GDM1 (cell line): Measurements from ENCODE around the gene LENG1.

Experiments
- DNase-seq: peaks from one replicate; lab custom pipeline; 2025; lab: John Stamatoyannopoulos, UW

Gene LENG1

DNA sequence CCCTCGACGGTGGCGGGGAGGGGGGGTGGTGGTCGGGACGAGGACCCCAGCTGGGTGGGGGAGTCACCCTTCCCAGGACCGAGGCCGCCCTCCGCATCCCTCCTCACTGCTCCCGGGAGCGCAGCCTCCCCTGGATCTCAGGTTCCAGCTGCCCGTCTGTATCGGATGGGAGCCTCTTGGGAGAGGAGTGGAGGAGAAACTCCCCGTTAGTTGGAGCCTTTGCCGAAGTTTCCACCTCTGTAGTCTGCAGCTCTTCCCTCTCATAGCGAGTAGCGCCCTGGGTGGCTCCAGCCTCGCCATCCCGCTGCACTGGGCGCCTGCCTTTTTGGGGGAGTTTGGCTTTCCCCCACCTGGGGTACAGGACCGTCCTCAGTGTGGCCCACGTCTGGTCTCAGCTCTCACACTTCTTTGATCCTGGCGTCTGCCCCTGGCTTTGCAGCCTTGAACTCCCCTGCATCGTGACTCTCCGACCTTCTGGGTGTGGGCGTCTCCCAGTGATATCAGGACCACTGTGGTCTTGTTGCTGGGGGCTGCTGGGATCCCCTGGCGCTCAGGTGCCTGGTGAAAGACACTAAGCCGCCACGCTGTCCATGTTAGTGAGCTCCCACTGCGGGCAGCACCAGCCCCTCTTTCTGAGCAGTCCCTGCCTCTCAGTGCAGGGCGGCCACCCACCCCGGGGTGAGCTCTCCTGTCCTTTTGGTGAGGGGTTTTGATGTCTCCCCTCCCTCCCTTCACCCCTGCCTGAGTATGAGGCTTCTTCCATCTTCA lies 20.8 kb downstream of the LENG1 start:
- DNase-seq = no peak

DNA sequence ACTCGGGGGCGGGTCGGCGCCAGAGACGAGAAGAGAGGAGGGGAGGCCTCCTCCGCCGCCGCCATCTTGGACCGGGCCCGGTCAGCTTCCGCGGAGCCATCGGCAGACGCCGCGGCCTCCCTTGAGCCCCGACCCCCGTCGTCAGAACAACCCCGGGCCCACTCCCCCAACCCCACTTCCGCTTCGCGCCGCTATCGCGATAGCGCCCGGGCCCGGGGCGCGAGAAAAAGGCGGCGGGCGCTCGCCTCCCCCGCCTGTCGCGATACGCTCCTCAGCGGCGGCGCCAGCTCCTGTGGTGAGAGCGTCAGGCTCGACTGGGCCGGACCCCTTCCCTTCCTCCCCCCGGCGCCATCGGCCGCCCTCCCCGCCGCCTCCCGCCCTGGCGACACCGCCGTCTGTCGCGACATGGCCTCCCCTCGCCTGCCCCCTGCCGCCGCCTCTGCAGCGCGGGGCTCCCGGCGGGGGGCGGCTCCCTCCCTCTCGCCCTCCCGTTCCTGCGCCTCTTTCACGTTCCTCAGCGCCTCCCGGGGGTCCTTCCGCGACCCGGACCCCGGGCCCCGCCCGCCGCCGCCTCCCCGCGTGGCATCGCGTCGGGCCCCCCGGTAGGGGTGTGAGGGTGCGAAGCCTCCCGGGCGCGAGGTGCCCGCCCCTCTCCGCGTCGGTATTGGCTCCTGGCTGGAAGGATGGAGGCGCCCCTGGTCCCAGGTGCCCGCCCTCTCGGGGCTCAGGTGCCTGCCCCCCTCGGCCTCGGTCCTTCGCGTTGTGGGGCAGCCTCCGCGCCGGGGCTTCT lies 21.6 kb downstream of the LENG1 start, which contains the start of gene CNOT3:
Gene CNOT3, plus strand, starts transcription at position 64 of the 790 bp plus-strand sequence. CDS start 5,217 bp downstream, outside the sequence.
- DNase-seq = no peak

DNA sequence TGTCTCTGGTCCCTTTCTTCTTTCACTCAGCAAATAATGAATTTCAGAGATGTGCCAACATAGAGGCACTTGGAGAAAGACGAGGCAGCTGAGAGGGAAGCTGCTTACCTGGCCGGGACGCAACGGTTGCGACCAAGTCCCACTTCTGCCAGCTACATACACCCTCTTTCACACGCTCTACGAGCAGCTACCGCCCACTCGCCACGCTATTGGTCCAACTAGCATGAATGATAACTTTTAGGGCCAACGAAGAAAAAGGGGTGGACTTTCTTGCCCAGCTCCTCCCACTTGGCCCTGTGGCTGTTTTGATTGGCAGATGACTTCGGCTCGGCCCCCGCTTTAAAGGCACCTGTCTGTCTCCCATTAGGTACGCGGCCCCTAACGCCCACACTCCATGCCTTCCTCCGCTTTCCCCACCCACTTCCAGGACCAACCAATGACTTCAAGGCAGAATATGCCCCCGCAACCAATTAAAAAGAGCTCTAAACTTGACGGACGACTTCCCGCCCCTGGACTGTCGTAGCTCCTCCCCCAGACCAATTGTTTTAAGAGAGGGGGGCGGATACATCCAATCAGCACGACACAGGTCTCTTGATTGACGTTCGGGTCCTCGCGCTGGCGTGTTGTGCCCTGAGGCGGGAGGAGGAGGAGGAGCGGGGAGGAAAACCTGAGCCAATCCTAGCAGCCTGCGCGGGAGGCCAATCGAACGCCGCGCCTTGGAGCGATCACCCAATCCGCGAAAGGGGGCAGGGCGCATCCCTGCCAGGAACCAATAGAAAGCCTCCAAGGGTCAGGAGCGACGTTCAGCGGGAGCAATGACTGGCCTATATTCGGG lies 22.4 kb downstream of the LENG1 start:
- DNase-seq = peak; percentile 100

DNA sequence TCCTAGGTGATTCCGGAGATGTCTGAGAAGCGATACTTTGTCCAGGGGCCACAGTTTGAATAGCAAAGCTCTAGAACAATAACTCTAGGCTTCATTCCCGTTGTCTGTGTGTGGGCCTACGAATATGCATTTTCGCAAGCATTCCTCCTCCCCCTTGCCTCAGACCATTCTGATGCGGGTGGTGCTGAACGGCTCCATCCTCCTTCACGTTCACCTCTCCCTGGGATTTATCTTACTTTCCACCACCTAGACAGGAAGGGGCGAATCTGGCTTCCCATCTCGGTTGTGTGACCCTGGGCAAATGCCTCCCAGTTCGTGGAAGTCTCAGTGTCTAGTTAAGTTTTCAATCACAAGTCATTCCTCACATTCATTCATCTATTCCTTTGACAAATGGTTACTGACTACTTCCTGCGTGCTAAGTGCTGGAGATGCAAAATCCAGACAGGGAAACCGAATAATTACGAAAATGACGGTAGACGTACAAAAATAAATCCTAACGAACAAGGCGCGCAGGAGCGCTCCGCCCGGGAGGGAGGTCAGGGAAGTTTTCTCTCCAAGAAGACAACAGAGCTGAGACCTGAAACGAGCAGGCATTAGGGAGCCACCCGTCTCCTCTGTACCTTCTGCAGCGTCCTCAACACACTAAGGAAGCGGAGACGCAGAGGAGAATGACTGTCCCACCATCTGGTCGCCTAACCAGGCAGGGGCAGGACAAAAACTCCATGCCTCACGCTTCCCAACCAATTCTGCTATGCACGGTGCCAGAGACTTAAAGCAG lies 23.2 kb downstream of the LENG1 start:
- peak; percentile 31 for DNase-seq

DNA sequence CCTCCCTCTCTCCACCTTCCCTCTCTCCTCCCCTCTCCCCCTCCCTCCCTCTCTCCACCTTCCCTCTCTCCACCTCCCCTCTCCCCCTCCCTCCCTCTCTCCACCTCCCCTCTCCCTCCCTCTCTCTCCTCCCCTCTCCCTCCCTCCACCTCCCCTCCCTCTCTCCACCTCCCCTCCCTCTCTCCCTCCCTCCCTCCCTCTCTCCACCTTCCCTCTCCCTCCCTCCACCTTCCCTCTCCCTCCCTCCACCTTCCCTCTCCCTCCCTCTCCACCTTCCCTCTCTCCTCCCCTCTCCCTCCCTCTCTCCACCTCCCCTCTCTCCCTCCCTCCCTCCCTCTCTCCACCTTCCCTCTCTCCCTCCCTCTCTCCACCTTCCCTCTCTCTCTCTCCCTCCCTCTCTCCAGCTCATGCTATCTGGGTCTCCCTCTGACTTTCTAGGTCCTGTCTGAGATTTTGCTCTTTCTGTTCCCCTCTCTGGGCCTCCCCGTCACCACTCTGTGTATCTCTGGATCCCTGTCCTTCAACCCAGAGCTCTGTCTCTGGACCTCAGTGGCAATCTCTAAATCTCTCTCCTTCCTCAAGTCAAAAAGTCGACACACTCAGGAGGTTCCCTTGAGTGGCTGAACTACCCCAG lies 25.4 kb downstream of the LENG1 start:
- DNase-seq = no peak

DNA sequence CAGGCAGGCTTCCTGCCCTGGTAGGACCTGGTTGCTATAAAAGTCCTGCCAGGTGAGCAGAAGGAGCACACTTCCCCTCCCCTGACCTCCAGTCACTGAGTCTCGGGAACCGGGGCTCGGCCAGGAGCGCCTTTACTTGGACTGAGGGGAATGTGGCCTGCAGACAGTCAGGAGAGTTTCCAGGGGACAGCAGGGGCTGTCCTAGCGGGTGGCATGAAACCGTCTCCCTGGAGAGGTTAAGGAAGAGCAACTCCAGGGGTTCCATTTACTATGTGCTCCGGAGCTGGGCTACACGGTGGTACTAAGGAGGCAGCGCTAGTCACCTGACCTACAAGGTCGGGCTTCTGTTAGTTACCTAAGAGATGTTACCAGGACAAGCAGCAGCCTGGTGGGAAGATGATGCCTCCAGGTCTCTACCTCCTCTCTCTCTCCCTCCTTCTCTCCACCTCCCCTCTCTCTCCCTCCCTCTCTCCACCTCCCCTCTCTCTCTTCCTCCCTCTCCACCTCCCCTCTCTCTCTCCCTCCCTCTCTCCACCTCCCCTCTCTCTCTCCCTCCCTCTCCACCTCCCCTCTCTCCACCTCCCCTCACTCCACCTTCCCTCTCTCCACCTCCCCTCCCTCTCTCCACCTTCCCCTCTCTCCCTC lies 26.1 kb downstream of the LENG1 start:
- peak; percentile 25 for DNase-seq

DNA sequence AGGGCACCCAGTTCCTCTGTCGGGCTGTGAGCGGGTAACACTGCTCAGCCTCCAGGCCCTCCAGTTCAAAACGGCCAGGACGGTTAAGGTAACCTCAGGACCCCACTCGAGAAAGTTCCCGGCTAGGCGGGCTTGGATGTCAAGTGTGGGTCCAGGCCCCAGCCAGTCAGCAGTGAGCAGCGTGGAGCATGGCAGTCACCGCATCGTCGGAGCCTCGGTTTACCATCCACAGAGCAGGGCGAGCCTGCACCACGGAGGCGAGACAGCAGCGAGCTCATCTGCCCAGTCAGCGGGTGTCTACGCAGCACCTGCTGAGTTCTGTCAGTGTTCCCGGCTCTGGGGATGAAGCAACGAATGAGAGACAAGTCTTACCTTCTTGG lies 29.9 kb downstream of the LENG1 start:
- DNase-seq = no peak

DNA sequence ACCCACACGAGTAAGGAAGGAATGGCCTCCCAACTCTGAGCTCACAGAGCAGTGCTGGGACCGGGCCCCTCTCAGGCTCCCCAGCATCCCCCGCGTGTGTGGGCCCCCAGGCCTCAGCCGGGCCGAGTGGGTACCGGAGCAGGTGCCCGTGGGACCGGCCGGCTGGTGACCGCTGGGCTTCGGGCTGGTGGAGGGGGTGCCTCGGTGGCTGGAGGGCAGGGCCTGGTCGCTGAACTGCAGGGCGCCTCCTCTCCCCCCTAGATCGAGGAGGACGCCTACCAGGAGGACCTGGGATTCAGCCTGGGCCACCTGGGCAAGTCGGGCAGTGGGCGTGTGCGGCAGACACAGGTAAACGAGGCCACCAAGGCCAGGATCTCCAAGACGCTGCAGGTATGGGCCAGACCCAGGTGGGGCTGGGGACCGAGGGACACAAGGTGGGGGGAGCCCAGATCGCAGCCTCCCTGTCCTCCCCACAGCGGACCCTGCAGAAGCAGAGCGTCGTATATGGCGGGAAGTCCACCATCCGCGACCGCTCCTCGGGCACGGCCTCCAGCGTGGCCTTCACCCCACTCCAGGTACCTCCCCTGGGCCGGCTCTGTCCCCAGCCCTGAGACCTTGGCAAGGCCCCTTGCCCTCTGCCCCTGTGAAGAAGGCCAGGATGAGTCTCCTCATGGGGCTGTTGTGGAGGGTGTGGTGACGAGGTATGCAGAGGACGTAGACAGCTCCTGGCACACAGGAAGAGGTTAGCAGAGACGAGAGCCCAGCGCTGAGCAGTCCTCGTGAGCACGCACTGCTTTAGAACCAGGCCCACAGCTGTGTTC lies 30.5 kb downstream of the LENG1 start:
- no peak for DNase-seq

DNA sequence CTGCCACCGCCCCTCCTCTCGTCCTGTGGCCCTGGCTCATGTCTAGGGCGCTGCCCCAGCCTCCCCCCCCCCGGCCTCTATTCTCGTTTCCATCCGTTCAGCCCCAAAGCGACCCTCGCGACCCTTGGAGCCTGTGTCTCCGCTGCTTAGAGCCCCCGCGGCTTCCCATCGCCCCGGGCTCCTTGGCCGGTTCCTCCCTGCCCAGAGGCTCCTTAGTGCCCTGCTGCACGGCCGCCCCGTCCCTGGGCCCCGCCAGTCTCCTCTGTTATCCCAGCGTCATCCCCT lies 31.1 kb downstream of the LENG1 start:
- no peak for DNase-seq

DNA sequence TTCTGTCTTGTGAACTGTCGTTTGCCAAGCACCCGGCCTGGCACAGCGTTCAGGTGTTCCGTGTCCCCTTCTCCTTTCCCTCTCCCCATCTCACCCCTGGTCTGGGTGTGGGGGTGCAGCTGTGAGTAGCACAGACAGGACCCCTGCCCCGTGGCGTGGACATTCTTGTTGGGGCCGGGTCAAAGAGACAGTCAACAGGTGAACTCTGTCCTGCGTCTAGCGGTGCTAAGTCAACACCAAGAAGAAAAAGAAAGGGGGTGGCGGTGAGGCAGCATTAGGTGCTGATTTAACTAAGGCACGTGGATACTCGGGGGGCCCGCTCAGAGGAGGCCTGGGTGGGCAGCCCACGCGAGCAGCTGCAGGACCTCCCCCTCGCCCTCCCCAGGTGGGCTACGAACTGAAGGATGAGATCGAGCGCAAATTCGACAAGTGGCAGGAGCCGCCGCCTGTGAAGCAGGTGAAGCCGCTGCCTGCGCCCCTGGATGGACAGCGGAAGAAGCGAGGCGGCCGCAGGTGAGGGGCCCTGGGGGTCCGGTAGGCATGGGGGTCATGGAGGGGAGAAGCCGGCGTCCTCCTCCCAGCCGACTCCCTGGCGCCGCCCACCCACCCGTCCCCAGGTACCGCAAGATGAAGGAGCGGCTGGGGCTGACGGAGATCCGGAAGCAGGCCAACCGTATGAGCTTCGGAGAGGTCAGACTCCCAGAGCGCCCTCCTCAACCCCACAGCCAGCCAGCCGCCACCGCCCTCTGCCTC lies 31.7 kb downstream of the LENG1 start:
- no peak for DNase-seq

DNA sequence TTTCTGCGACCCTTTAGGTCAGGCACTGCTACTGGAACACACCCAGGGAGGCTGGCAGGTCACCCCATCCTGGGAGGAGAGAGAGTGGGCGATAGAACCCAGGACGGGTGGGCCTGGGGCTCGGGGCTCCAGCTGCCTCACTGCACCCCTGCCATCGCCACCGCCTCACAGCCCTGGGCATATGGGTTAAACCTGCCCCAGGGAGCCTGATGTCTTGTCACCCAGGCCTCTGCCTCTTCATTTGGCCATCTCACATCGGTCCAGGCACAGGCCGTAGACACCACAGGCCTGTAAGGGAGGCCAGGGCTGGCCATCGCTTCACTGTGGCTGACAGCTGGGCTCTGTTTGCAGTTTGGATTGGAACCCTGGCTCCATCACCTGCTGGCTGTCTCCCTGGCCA lies 33.8 kb downstream of the LENG1 start:
- no peak for DNase-seq

DNA sequence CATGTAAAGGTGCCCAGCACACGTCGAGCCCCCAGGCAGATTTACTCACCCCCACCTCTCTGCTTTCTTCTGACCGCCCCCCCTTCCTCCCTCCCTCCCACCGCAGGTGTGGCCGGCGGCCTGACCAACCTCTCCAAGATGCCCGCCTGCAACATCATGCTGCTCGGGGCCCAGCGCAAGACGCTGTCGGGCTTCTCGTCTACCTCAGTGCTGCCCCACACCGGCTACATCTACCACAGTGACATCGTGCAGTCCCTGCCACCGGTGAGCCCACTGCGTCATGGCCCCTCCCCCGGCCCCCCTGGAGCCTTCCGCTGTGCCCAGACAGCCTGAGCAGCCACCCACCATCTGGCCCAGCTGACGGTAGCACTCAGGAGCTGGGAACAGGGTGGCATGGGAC lies 35.1 kb downstream of the LENG1 start:
- DNase-seq = no peak

DNA sequence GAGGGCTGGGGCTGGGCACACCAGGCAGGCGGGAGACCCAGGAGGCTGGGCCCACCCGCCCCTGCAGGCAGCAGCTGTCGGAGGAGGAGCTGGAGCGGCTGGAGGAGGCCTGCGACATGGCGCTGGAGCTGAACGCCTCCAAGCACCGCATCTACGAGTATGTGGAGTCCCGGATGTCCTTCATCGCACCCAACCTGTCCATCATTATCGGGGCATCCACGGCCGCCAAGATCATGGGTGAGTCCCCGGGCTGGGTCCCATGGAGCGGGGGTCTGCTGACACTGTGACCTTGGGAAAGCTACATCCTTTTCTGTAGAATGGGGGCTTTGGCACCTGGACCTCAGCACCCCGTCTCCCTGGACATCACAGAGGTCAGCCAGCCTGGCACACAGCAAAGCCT lies 35.8 kb downstream of the LENG1 start:
- DNase-seq = no peak

DNA sequence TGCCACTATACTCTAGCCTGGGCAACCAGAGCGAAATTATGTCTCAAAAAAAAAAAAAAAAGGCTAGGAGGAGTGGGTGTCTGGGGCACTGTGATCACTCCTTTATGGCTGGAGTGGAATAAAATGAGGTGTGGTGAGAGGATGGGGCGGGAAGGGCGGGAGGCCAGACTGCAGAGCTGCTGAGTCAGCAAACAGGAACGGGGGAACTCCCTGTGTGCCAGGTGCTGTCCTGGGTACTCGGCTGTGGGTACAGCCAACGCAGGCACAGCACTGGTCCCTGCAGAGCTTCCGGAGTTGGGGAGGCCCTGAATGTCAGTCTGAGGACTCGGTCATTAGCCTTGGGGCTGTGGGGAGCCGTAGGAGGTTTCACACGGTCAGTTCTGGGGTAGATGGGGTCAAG lies 38.3 kb downstream of the LENG1 start:
- DNase-seq = no peak

DNA sequence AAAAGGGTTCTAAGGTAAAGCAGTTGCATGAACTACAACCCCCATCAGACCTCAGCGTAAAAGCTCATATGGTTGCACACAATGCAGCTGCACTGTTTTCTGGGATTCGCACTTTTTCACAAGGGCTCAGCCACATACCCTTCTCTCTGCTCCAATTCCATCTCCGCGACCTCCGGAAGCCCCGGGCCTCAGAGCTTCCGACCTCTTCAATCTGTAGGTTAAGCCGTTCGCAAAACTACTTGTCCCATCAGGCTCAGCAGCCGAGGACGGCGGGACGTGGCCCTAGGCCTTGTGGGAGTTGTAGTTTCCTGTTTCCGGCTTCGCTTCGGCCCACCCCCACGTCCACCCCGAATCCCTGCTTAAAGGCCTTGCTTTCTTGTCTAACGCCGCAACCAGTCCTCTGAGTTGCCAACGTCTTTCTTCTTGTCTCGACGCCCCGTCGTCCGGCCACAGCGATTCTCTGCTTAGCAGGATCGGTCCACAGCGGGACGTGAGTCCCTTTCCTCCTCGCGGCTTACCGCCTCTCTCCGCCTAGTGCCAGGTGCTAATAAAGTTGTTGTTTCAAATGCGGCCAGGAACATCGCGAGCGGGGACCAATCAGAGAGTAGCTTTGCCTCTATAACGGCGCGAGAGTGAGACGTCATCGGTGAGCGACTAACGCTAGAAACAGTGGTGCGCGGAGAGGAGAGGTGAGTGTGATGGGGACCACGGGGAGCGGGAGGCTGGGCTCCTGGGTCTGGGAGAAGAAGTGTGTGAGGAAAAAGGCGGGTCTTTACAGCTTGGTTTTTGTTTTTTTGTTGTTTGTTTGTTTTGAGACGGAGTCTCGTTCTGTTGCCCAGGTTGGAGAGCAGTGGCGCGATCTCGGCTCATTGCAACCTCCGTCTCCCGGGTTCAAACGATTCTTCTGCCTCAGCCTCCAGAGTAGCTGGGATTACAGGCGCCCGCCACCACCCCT lies 44.1 kb downstream of the LENG1 start, which contains the start of the genes PRPF31 and TFPT:
Gene PRPF31, plus strand, starts transcription at position 646 of the 955 bp plus-strand sequence. CDS start 2,525 bp downstream, outside the sequence.
Gene TFPT, minus strand, starts transcription at position 549 of the 955 bp plus-strand sequence. Its CDS starts 388 bp downstream, at position 161.
- peak; percentile 93 for DNase-seq

DNA sequence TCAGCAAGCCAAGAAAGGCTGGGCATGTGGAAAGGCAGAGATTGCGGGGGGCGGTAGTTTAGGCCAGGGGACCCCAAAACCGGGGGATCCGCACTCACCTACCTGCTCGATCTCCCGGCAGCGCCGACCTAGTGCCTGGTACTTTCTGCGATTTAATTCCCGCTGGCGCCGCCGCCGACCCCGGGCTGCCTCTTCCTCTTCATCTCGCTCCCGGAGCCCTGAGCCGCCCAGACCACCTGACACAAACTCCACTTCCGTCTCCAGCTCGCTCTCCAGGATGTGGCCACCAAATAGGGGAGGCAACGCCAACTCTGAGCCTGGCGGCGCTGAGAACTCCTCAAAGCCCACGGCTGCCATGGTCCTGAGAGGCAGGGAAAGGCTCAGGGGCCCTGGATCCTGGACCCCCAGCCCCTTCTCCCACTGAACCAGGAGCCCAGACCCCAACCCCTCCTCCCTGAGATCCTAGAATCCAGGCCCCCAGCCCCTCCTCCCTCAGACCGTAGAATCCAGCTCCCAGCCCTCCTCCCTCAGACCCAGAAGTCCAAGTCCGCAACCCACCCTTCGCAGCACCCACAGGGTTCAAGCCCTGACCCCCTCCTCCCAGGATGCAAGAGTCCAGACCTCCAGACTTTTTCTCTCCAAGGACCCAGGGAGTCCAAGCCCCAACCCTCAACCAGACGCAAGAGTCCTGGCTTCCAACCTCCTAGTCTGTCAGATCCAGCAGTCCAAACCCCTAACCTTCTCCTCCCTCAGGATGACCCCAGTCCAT lies 45.0 kb downstream of the LENG1 start:
- peak; percentile 47 for DNase-seq

DNA sequence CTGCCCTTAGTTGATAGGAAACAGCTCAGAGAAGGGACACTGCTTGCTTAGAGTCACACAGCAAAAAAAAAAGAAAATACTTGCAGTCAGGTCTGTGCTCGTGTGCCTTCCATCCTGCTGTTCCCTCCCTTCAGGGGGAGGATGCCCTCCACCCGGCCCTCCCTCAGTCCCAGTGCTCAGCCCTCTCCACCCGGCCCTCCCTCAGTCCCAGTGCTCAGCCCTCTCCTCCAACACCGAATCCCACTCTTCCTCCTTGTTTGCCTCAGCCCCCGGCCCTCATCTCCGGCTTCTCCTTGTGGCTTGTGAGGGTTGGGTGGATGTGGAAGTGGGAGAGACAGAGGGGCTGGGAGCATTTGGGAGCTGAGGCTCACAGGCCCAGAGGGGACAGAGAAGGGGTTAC lies 49.9 kb downstream of the LENG1 start:
- DNase-seq = no peak
